Measurements from ENCODE around the gene PCDH9. TPM values are rescaled to one million over a fixed set of nuclear protein-coding genes. Genes with fewer than 3 reads are reported as not detected.

Gene PCDH9
- total RNA-seq, 1 donor from 2014 or later = 0.26 TPM

- FAIRE-seq (no peak), DNase-seq (ENCODE audit: low read depth) (no peak)
- TF ChIP-seq CTCF (IDR thresholded peaks at IDR 0.05; ENCODE audit: insufficient read depth, low read length, severe bottlenecking) = no peak
- Histone ChIP-seq H3K36me3 (ENCODE audit: control insufficient read depth, insufficient read depth, low read length) (no peaks in the 10 kb centered on the region), H3K4me3 (ENCODE audit: low read depth, low read length) (no peak overlapping the region), H3K27me3 (ENCODE audit: control insufficient read depth, insufficient read depth, low read length) (no peaks in the 10 kb centered on the region)
Observed at GRCh38 chr13:67145950-67146349, 84.2 kb downstream of the PCDH9 start.

DNA sequence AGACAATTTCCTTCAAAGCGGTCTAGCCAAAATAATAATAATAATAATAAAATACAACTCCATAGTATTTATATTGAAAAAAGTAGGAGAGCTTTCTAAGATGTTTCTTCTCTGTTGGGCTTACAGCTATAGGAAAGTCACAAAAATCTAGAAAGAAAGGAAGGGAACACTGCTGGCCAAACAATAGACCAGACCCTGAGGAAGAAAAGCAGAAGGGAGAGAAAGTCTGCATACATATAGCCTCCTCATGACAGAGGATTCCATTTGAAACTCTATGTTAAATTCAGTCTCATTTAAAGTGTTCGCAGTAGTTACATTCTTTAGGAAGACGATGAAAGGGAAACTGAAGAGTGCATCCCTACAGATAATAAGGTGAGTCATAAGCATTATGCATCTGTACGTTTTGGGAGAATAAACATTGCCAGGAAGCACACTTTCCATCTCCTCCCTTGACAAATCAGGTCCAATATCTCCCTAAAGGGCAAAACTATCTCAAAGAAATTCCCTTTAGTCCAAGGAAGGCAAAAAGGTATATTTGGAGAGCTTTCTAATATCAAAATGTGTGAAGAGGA lies 86.5 kb downstream of the PCDH9 start:
- DNase-seq (ENCODE audit: low read depth) = no peak
- H3K27me3 ChIP-seq (ENCODE audit: control insufficient read depth, insufficient read depth, low read length) = no peaks in the 10 kb centered on the region
- no peak overlapping the region for H3K4me3 ChIP-seq (ENCODE audit: low read depth, low read length)
- no peaks in the 10 kb centered on the region for H3K36me3 ChIP-seq (ENCODE audit: control insufficient read depth, insufficient read depth, low read length)
- no peak for TF ChIP-seq CTCF (IDR thresholded peaks at IDR 0.05; ENCODE audit: insufficient read depth, low read length, severe bottlenecking)
- no peak for FAIRE-seq

DNA sequence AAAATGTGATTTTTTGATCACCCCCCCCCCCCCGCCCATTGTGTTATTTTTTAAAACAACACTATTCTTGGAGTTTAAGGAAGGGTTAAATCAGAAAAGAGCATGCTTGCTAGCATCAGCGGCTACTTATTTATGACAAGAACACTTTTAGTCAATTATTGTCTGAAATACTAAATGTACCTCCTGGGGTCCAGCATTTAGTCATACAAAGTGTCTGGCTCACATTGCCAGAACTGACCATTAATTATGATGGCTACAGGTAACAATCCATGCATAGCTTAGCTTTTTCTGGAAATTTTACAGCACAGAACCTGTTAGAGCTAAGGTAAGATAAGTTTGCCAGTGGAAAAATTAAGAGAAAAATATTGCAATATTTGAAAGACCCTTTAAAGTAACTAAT lies 90.1 kb downstream of the PCDH9 start:
- Histone ChIP-seq H3K27me3 (ENCODE audit: control insufficient read depth, insufficient read depth, low read length) (no peaks in the 10 kb centered on the region), H3K4me3 (ENCODE audit: low read depth, low read length) (no peak overlapping the region), H3K36me3 (ENCODE audit: control insufficient read depth, insufficient read depth, low read length) (no peaks in the 10 kb centered on the region)
- TF ChIP-seq CTCF (IDR thresholded peaks at IDR 0.05; ENCODE audit: insufficient read depth, low read length, severe bottlenecking) = no peak
- no peak for FAIRE-seq
- DNase-seq (ENCODE audit: low read depth) = no peak

- Histone ChIP-seq H3K36me3 (ENCODE audit: control insufficient read depth, insufficient read depth, low read length) (no peaks in the 10 kb centered on the region), H3K27me3 (ENCODE audit: control insufficient read depth, insufficient read depth, low read length) (no peaks in the 10 kb centered on the region), H3K4me3 (ENCODE audit: low read depth, low read length) (no peak overlapping the region)
- no peak for TF ChIP-seq CTCF (IDR thresholded peaks at IDR 0.05; ENCODE audit: insufficient read depth, low read length, severe bottlenecking)
- DNase-seq (ENCODE audit: low read depth) = no peak
- no peak for FAIRE-seq
Observed at GRCh38 chr13:67139551-67139950, 90.6 kb downstream of the PCDH9 start.

- no peak for TF ChIP-seq CTCF (IDR thresholded peaks at IDR 0.05; ENCODE audit: insufficient read depth, low read length, severe bottlenecking)
- Histone ChIP-seq H3K36me3 (ENCODE audit: control insufficient read depth, insufficient read depth, low read length) (no peaks in the 10 kb centered on the region), H3K27me3 (ENCODE audit: control insufficient read depth, insufficient read depth, low read length) (no peaks in the 10 kb centered on the region), H3K4me3 (ENCODE audit: low read depth, low read length) (no peak overlapping the region)
- no peak for FAIRE-seq
- no peak for DNase-seq (ENCODE audit: low read depth)
Observed at GRCh38 chr13:67138970-67139369, 91.2 kb downstream of the PCDH9 start.

- Histone ChIP-seq H3K36me3 (ENCODE audit: control insufficient read depth, insufficient read depth, low read length) (no peaks in the 10 kb centered on the region), H3K4me3 (ENCODE audit: low read depth, low read length) (no peak overlapping the region), H3K27me3 (ENCODE audit: control insufficient read depth, insufficient read depth, low read length) (no peaks in the 10 kb centered on the region)
- no peak for FAIRE-seq
- TF ChIP-seq CTCF (IDR thresholded peaks at IDR 0.05; ENCODE audit: insufficient read depth, low read length, severe bottlenecking) = no peak
- no peak for DNase-seq (ENCODE audit: low read depth)
Observed at GRCh38 chr13:67137044-67137735, 92.9 kb downstream of the PCDH9 start.

Data from bronchial epithelial cell (primary cell).